ENCODE measurements around the gene PELI2. TPM values are rescaled to one million over a fixed set of nuclear protein-coding genes. Genes with fewer than 3 reads are reported as not detected.

The PELI2 gene
- total and polyA plus RNA-seq, 5 donors from 2014 or later = 0.07 to 5.8 (median 1.3) TPM

GRCh38 chr14:56131004-56131864 is 13.0 kb downstream of the PELI2 start:
- H3K27me3 ChIP-seq (ENCODE audit: control insufficient read depth, insufficient read depth, low read length) = peaks cover 3% of the 10 kb centered on the region
- ATAC-seq (ENCODE audit: low read depth in 2 of 2) = no peak
- no peaks in the 10 kb centered on the region for H3K4me1 ChIP-seq (ENCODE audit: control insufficient read depth, insufficient read depth, low read length, poor library complexity, severe bottlenecking)
- Mint-ChIP-seq H3K9me3 (peaks cover 0 to 2% (median 0%) of the 10 kb centered on the region in 7 donors), H3K27ac (peak overlapping the region in 1 of 3 donors; percentile 14), H3K4me3 (peak overlapping the region in 2 of 4 donors; percentile 69 to 77), H3K27me3 (peaks cover 24% of the 10 kb centered on the region), H3K36me3 (peaks cover 3% of the 10 kb centered on the region), H3K4me1 (peaks cover 0 to 49% (median 10%) of the 10 kb centered on the region in 4 donors)
- H3K27ac ChIP-seq (ENCODE audit: insufficient read depth, low read length, poor library complexity, severe bottlenecking) = no peak overlapping the region
- H3K36me3 ChIP-seq (ENCODE audit: control insufficient read depth, insufficient read depth, low read length) = no peaks in the 10 kb centered on the region
- no peak for DNase-seq
- no peak overlapping the region for H3K4me3 ChIP-seq (ENCODE audit: low read depth, low read length)
- no peaks in the 10 kb centered on the region for H3K9me3 ChIP-seq (ENCODE audit: control insufficient read depth in 2 of 2, low read length in 2 of 2)

- Mint-ChIP-seq H3K4me1 (peaks cover 0 to 45% (median 10%) of the 10 kb centered on the region in 4 donors), H3K36me3 (peaks cover 3% of the 10 kb centered on the region), H3K27ac (peak overlapping the region in 1 of 3 donors; percentile 14), H3K27me3 (peaks cover 24% of the 10 kb centered on the region), H3K9me3 (peaks cover 0 to 2% (median 0%) of the 10 kb centered on the region in 7 donors), H3K4me3 (peak overlapping the region in 2 of 4 donors; percentile 69 to 77)
- peaks cover 3% of the 10 kb centered on the region for H3K27me3 ChIP-seq (ENCODE audit: control insufficient read depth, insufficient read depth, low read length)
- no peaks in the 10 kb centered on the region for H3K36me3 ChIP-seq (ENCODE audit: control insufficient read depth, insufficient read depth, low read length)
- no peaks in the 10 kb centered on the region for H3K9me3 ChIP-seq (ENCODE audit: control insufficient read depth in 2 of 2, low read length in 2 of 2)
- no peak overlapping the region for H3K4me3 ChIP-seq (ENCODE audit: low read depth, low read length)
- no peak for ATAC-seq (ENCODE audit: low read depth in 2 of 2)
- H3K27ac ChIP-seq (ENCODE audit: insufficient read depth, low read length, poor library complexity, severe bottlenecking) = no peak overlapping the region
- DNase-seq = no peak
- H3K4me1 ChIP-seq (ENCODE audit: control insufficient read depth, insufficient read depth, low read length, poor library complexity, severe bottlenecking) = no peaks in the 10 kb centered on the region
Observed at GRCh38 chr14:56131865-56132833, 13.9 kb downstream of the PELI2 start.

GRCh38 chr14:56133547-56133946 is 15.3 kb downstream of the PELI2 start:
- H3K27ac Mint-ChIP-seq = no peak overlapping the region
- no peaks in the 10 kb centered on the region for H3K9me3 Mint-ChIP-seq
- H3K4me1 Mint-ChIP-seq = peaks cover 0 to 35% (median 7%) of the 10 kb centered on the region in 4 donors
- H3K4me3 Mint-ChIP-seq = no peak overlapping the region
- no peak for ATAC-seq (ENCODE audit: low read depth in 2 of 2)
- Histone ChIP-seq H3K9me3 (ENCODE audit: control insufficient read depth in 2 of 2, low read length in 2 of 2) (no peaks in the 10 kb centered on the region), H3K27me3 (ENCODE audit: control insufficient read depth, insufficient read depth, low read length) (peaks cover 3% of the 10 kb centered on the region), H3K36me3 (ENCODE audit: control insufficient read depth, insufficient read depth, low read length) (no peaks in the 10 kb centered on the region), H3K4me1 (ENCODE audit: control insufficient read depth, insufficient read depth, low read length, poor library complexity, severe bottlenecking) (no peaks in the 10 kb centered on the region), H3K27ac (ENCODE audit: insufficient read depth, low read length, poor library complexity, severe bottlenecking) (no peak overlapping the region), H3K4me3 (ENCODE audit: low read depth, low read length) (no peak overlapping the region)
- peaks cover 3% of the 10 kb centered on the region for H3K36me3 Mint-ChIP-seq
- no peak for DNase-seq
- H3K27me3 Mint-ChIP-seq = peaks cover 24% of the 10 kb centered on the region

GRCh38 chr14:56135001-56135400 is 16.8 kb downstream of the PELI2 start:
- H3K9me3 ChIP-seq (ENCODE audit: control insufficient read depth in 2 of 2, low read length in 2 of 2) = no peaks in the 10 kb centered on the region
- Mint-ChIP-seq H3K36me3 (peaks cover 3% of the 10 kb centered on the region), H3K9me3 (no peaks in the 10 kb centered on the region), H3K27ac (no peak overlapping the region), H3K4me3 (no peak overlapping the region), H3K4me1 (peaks cover 0 to 33% (median 5%) of the 10 kb centered on the region in 4 donors), H3K27me3 (peaks cover 23% of the 10 kb centered on the region)
- H3K36me3 ChIP-seq (ENCODE audit: control insufficient read depth, insufficient read depth, low read length) = no peaks in the 10 kb centered on the region
- H3K27ac ChIP-seq (ENCODE audit: insufficient read depth, low read length, poor library complexity, severe bottlenecking) = no peak overlapping the region
- H3K4me1 ChIP-seq (ENCODE audit: control insufficient read depth, insufficient read depth, low read length, poor library complexity, severe bottlenecking) = no peaks in the 10 kb centered on the region
- peaks cover 3% of the 10 kb centered on the region for H3K27me3 ChIP-seq (ENCODE audit: control insufficient read depth, insufficient read depth, low read length)
- DNase-seq = no peak
- no peak for ATAC-seq (ENCODE audit: low read depth in 2 of 2)
- no peak overlapping the region for H3K4me3 ChIP-seq (ENCODE audit: low read depth, low read length)

GRCh38 chr14:56135668-56136067 is 17.5 kb downstream of the PELI2 start:
- peaks cover 3% of the 10 kb centered on the region for H3K27me3 ChIP-seq (ENCODE audit: control insufficient read depth, insufficient read depth, low read length)
- ATAC-seq (ENCODE audit: low read depth in 2 of 2) (no peak), DNase-seq (no peak)
- Mint-ChIP-seq H3K4me3 (no peak overlapping the region), H3K27ac (no peak overlapping the region), H3K4me1 (peaks cover 0 to 30% (median 4%) of the 10 kb centered on the region in 4 donors), H3K9me3 (no peaks in the 10 kb centered on the region), H3K27me3 (peaks cover 23% of the 10 kb centered on the region), H3K36me3 (peaks cover 3% of the 10 kb centered on the region)
- H3K27ac ChIP-seq (ENCODE audit: insufficient read depth, low read length, poor library complexity, severe bottlenecking) = no peak overlapping the region
- no peaks in the 10 kb centered on the region for H3K36me3 ChIP-seq (ENCODE audit: control insufficient read depth, insufficient read depth, low read length)
- no peak overlapping the region for H3K4me3 ChIP-seq (ENCODE audit: low read depth, low read length)
- H3K4me1 ChIP-seq (ENCODE audit: control insufficient read depth, insufficient read depth, low read length, poor library complexity, severe bottlenecking) = no peaks in the 10 kb centered on the region
- no peaks in the 10 kb centered on the region for H3K9me3 ChIP-seq (ENCODE audit: control insufficient read depth in 2 of 2, low read length in 2 of 2)

GRCh38 chr14:56136571-56137452 is 18.6 kb downstream of the PELI2 start:
- Mint-ChIP-seq H3K27ac (no peak overlapping the region), H3K9me3 (no peaks in the 10 kb centered on the region), H3K36me3 (peaks cover 3% of the 10 kb centered on the region), H3K27me3 (peaks cover 19% of the 10 kb centered on the region), H3K4me1 (peaks cover 0 to 23% (median 3%) of the 10 kb centered on the region in 4 donors), H3K4me3 (no peak overlapping the region)
- DNase-seq (no peak), ATAC-seq (ENCODE audit: low read depth in 2 of 2) (no peak)
- Histone ChIP-seq H3K9me3 (ENCODE audit: control insufficient read depth in 2 of 2, low read length in 2 of 2) (no peaks in the 10 kb centered on the region), H3K4me3 (ENCODE audit: low read depth, low read length) (no peak overlapping the region), H3K36me3 (ENCODE audit: control insufficient read depth, insufficient read depth, low read length) (no peaks in the 10 kb centered on the region), H3K27ac (ENCODE audit: insufficient read depth, low read length, poor library complexity, severe bottlenecking) (no peak overlapping the region), H3K27me3 (ENCODE audit: control insufficient read depth, insufficient read depth, low read length) (peaks cover 3% of the 10 kb centered on the region), H3K4me1 (ENCODE audit: control insufficient read depth, insufficient read depth, low read length, poor library complexity, severe bottlenecking) (no peaks in the 10 kb centered on the region)

GRCh38 chr14:56137453-56137807 is 19.2 kb downstream of the PELI2 start:
- peaks cover 15% of the 10 kb centered on the region for H3K27me3 Mint-ChIP-seq
- peaks cover 2% of the 10 kb centered on the region for H3K27me3 ChIP-seq (ENCODE audit: control insufficient read depth, insufficient read depth, low read length)
- no peak overlapping the region for H3K27ac Mint-ChIP-seq
- no peaks in the 10 kb centered on the region for H3K9me3 ChIP-seq (ENCODE audit: control insufficient read depth in 2 of 2, low read length in 2 of 2)
- H3K9me3 Mint-ChIP-seq = no peaks in the 10 kb centered on the region
- no peak overlapping the region for H3K4me3 Mint-ChIP-seq
- H3K27ac ChIP-seq (ENCODE audit: insufficient read depth, low read length, poor library complexity, severe bottlenecking) = no peak overlapping the region
- DNase-seq = no peak
- no peak for ATAC-seq (ENCODE audit: low read depth in 2 of 2)
- H3K36me3 Mint-ChIP-seq = peaks cover 3% of the 10 kb centered on the region
- H3K4me1 ChIP-seq (ENCODE audit: control insufficient read depth, insufficient read depth, low read length, poor library complexity, severe bottlenecking) = no peaks in the 10 kb centered on the region
- no peaks in the 10 kb centered on the region for H3K36me3 ChIP-seq (ENCODE audit: control insufficient read depth, insufficient read depth, low read length)
- no peak overlapping the region for H3K4me3 ChIP-seq (ENCODE audit: low read depth, low read length)
- peaks cover 0 to 17% (median 3%) of the 10 kb centered on the region in 4 donors for H3K4me1 Mint-ChIP-seq

Data from CD4-positive, CD25-positive, alpha-beta regulatory T cell (primary cell).